GM21723 (cell line): ENCODE measurements around the gene LIMA1.
A peak's percentile ranks its signal among the peaks of the same experiment; 100 is the strongest.
"Not testable (repeated sequence)": the region's sequence is repeated elsewhere in the genome, so short reads cannot be mapped to it uniquely, and the experiment has no call there.

ENCODE experiments used
- ATAC-seq: cut with Tn5 transposase; IDR thresholded peaks from one replicate; pipeline ENCODE4 v1.9.1; 2021; ENCODE audit warnings: mild to moderate bottlenecking, moderate library complexity; ENCODE audit not compliant: unreplicated experiment

The LIMA1 gene

GRCh38 chr12:50283229-50283923 is at the start of gene LIMA1:
Gene LIMA1, minus strand, starts transcription at chr12:50283520. Its CDS starts 34,769 bp downstream, at chr12:50248751.
- ATAC-seq = peak; percentile 97

- no peak for ATAC-seq
Measured at GRCh38 chr12:50331745-50332144, 48.4 kb upstream of the LIMA1 start.

DNA sequence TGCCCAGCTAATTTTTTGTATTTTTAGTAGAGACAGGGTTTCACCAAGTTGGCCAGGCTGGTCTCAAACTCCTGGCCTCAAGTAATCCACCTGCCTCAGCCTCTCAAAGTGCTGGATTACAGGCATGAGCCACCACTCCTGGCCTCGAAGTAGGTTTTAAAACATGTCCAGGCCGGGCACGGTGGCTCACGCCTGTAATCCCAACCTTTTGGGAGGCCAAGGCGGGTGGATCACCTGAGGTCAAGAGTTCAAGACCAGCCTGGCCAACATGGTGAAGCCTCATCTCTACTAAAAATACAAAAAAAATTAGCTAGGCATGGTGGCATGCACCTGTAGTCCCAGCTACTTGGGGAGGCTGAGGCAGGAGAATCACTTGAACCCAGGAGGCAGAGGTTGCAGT is 45.3 kb upstream of the LIMA1 start:
- ATAC-seq = not testable (repeated sequence)

GRCh38 chr12:50326590-50327284 is 43.4 kb upstream of the LIMA1 start:
- ATAC-seq = no peak

- ATAC-seq = no peak
Measured at GRCh38 chr12:50325890-50326391, 42.6 kb upstream of the LIMA1 start.

- not testable (repeated sequence) for ATAC-seq
Measured at GRCh38 chr12:50324770-50325169, 41.5 kb upstream of the LIMA1 start.

DNA sequence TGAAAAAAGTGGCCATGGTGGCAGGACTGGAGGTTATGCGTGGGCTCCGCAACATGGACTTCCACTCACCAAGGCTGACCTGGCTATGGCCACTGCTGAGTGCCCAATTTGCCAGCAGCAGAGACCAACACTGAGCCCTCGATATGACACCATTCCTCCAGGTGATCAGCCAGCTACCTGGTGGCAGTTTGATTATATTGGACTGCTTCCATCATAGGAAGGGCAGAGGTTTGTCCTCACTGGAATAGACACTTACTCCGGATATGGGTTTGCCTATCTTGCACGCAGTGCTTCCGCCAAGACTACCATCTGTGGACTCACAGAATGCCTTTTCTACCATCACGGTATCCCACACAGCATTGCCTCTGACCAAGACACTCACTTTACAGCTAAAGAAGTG is 40.8 kb upstream of the LIMA1 start:
- not testable (repeated sequence) for ATAC-seq

GRCh38 chr12:50322206-50322605 is 38.9 kb upstream of the LIMA1 start:
- ATAC-seq = no peak

- ATAC-seq = no peak
Measured at GRCh38 chr12:50317203-50317602, 33.9 kb upstream of the LIMA1 start.

GRCh38 chr12:50315803-50316202 is 32.5 kb upstream of the LIMA1 start:
- no peak for ATAC-seq

DNA sequence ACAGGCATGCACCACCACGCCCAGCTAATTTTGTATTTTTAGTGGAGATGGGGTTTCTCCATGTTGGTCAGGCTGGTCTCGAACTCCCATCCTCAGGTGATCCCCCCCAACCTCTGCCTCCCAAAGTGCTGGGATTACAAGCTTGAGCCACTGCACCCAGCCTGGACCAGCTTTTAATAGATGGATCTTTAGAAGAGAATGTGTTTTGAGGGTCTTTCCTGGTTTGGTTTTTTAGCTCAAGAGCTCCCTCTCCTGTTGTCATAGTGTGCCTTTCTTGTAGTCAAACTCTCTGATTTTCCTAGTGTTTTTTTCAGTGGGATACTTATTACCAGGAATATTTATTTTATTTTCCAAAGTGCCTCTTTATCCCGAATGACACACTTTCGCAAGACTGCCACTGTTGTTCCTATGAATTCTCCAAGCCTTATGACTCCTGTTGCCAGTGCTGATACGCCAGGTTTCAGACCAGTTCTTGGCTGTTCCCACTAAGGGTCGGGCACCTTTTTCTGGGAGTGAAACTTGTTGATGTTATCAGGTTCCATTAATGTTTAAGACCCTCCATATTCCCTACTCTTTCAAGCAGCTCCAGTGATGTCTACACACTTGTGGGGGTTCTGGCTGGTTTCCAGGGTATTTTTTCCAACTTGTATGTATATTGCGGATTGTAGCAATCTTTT is 31.5 kb upstream of the LIMA1 start:
- no peak for ATAC-seq

DNA sequence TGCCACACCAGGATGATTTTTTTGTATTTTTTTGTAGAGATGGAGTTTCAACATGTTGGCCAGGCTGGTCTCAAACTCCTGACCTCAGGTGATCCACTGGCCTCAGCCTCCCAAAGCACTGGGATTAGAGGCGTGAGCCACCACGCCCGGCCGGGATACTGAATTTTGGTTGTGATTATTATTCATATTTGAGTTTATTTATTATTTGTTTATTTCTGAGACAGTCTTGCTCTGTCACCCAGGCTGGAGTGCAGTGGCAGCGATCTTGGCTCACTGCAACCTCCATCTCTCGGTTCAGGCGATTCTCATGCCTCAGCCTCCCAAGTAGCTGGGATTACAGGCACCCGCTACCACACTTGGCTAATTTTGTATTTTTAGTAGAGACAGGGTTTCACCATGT is 30.7 kb upstream of the LIMA1 start:
- ATAC-seq = not testable (repeated sequence)

DNA sequence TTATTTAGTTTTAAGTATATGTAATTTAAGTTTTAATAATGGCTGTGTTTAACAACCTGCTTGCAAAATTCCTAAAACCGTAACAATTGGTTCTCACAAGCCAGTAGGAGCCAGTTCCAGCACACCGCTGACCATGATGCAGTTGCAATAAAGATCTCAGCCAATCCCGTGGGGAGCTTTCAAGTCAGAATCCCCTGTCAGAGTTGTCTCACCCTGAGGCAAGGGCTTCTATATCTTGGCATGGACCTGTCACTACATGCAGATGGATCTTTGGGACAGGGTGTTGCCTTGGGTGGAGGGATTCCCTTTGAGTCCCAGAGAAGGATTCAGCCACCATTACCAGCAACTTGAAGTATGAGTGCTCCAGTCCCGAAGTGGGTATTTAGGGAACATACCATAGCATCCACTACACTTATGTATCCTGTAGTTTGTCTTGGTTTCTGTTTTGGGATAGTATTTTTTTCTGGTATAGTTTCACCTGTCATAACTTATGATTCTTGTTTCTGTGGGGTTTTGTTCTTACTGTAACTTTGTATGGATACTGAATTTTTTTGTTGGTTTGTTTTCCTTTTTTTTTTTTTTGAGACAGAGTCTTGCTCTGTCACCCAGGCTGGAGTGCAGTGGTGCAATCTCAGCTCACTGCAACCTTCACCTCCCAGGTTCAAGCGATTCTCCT is 30.1 kb upstream of the LIMA1 start:
- no peak for ATAC-seq

GRCh38 chr12:50311858-50312609 is 28.7 kb upstream of the LIMA1 start:
- ATAC-seq = not testable (repeated sequence)

DNA sequence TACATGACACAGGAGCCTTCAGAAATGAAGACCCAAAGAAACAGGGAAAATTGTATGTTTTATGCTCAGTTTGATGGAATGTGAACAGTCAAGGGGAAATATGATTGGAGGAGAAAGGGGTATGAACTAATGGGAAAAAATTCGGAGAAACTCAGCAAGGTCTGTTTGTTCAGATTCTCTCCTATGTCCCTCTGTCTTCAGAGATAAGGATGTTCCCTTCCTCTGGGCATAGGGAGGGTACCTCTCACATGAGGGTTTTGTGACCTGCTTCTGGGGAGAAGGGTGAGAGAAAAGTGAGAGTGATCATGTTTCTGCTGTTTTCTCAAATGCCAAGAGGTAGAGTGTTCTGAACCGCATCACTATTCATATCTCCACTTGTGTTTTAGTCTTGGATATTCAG is 26.6 kb upstream of the LIMA1 start:
- no peak for ATAC-seq

GRCh38 chr12:50302686-50303085 is 19.4 kb upstream of the LIMA1 start:
- no peak for ATAC-seq

DNA sequence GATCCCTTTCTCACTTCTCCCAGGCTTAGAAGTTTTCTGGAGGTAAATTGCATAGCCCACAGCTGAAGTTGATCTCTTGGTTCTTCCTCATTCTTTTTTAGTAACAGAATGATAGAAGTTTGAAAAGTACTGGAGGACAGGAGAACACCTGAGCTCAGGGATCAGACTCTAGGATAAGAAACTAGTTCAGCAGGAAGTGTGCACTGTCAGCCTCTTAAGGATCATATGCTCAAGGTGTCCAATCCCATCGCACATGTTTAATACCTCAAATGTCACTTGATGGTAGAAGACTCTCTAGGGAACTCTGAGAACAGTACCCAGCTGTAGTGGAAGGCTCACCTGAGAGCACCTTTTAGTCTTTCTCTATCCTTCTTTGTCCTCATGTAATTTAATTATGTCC is 14.7 kb upstream of the LIMA1 start:
- no peak for ATAC-seq

GRCh38 chr12:50297027-50297426 is 13.7 kb upstream of the LIMA1 start:
- ATAC-seq = no peak

- no peak for ATAC-seq
Measured at GRCh38 chr12:50296554-50296953, 13.2 kb upstream of the LIMA1 start.

- ATAC-seq = no peak
Measured at GRCh38 chr12:50291377-50291776, 8.1 kb upstream of the LIMA1 start.
